IPS-11a (cell line): Measurements from ENCODE around the gene DIABLO.
A peak's percentile ranks its signal among the peaks of the same experiment; 100 is the strongest.

Experiments
- H3K4me3 ChIP-seq: one replicate; pipeline ENCODE4 v1.5.1; 2013; ENCODE audit warnings: low read depth, low read length, control low read depth

The DIABLO gene

GRCh38 chr12:122215771-122216170 lies 10.1 kb downstream of the DIABLO start:
- no peak overlapping the region for H3K4me3 ChIP-seq

- H3K4me3 ChIP-seq = no peak overlapping the region
Observed at GRCh38 chr12:122208073-122208820, 17.6 kb downstream of the DIABLO start.

GRCh38 chr12:122207391-122207790 lies 18.5 kb downstream of the DIABLO start:
- no peak overlapping the region for H3K4me3 ChIP-seq

DNA sequence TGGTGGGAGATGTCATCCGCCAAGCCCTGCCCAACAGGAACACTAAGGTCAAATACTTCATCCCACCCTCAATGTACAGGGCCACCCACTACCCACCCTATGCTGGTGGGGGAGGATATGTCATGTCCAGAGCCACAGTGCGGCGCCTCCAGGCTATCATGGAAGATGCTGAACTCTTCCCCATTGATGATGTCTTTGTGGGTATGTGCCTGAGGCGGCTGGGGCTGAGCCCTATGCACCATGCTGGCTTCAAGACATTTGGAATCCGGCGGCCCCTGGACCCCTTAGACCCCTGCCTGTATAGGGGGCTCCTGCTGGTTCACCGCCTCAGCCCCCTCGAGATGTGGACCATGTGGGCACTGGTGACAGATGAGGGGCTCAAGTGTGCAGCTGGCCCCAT lies 18.9 kb downstream of the DIABLO start:
- H3K4me3 ChIP-seq = no peak overlapping the region

DNA sequence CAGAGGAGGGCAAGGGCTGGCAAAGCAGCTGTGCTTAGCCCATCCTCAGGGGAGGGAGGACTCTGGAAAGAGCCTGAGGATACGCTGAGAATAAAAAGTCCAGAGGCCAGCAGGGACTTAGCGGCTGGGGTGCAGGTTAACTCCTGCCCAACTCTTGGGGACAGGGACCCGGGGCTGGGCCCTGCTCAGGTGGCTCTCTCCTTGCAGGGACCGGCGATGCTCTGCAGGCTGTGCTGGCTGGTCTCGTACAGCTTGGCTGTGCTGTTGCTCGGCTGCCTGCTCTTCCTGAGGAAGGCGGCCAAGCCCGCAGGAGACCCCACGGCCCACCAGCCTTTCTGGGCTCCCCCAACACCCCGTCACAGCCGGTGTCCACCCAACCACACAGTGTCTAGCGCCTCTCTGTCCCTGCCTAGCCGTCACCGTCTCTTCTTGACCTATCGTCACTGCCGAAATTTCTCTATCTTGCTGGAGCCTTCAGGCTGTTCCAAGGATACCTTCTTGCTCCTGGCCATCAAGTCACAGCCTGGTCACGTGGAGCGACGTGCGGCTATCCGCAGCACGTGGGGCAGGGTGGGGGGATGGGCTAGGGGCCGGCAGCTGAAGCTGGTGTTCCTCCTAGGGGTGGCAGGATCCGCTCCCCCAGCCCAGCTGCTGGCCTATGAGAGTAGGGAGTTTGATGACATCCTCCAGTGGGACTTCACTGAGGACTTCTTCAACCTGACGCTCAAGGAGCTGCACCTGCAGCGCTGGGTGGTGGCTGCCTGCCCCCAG lies 19.6 kb downstream of the DIABLO start:
- H3K4me3 ChIP-seq = no peak overlapping the region

- no peak overlapping the region for H3K4me3 ChIP-seq
Observed at GRCh38 chr12:122205053-122205925, 20.6 kb downstream of the DIABLO start.

DNA sequence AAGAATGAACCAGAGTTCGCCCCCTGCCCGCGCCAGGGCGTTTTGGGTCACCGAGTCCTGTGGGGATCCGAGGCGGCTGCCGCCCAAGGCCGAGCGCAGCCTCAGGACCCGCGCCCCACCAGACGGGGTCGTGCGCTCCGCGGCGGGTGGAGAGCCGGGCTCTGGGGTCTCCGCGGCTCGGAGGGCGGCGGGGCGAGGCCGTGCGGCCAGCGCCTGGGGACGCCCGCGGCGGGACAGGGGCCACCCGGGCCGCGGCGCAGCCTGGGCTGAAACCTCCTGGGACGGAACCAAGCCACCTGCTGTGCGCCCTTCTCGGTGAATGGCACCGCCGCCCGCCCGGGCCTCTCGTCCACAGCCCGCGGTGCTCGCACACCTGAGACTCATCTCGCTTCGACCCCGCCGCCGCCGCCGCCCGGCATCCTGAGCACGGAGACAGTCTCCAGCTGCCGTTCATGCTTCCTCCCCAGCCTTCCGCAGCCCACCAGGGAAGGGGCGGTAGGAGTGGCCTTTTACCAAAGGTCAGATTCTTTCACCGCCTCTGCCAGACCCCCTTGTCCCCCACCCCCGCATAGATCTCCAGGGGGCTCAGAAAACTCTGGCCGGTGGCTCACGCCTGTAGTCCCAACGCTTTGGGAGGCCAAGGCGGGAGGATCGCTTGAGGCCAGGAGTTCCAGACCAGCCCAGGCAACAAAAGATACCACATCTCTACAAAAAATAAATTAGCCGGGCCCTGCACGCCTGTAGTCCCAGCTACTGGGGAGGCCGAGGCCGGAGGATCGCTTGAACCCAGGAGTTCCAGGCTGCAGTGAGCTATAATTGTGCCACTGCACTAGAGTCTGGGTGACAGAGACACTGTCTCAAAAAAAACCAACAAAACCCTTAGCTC lies 21.4 kb downstream of the DIABLO start:
- H3K4me3 ChIP-seq = peak overlapping the region; percentile 31

GRCh38 chr12:122203301-122204166 lies 22.3 kb downstream of the DIABLO start, which contains the start of gene B3GNT4:
Gene B3GNT4 (plus strand): TSS chr12:122203709. CDS start chr12:122204619, 910 bp downstream.
- H3K4me3 ChIP-seq = peak within 1 kb of the TSS; percentile 49

DNA sequence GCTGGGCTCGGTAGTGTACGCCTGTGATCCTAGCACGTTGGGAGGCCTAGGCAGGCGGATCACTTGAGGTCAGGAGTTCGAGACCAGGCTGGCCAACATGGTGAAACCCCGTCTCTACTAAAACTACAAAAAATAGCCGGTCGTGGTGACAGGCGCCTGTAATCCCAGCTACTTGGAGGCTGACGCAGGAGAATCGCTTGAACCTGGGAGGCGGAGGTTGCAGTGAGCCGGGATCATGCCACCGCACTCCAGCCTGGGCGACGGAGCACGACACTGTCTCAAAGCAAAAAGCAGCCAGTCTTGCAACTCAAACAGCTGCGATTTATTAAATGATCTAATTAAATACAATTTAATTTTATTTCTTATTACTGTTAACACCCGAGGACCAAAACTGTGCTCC lies 23.0 kb downstream of the DIABLO start:
- peak overlapping the region; percentile 49 for H3K4me3 ChIP-seq

GRCh38 chr12:122202017-122202416 lies 23.8 kb downstream of the DIABLO start:
- H3K4me3 ChIP-seq = no peak overlapping the region

GRCh38 chr12:122201381-122201780 lies 24.5 kb downstream of the DIABLO start:
- H3K4me3 ChIP-seq = no peak overlapping the region

DNA sequence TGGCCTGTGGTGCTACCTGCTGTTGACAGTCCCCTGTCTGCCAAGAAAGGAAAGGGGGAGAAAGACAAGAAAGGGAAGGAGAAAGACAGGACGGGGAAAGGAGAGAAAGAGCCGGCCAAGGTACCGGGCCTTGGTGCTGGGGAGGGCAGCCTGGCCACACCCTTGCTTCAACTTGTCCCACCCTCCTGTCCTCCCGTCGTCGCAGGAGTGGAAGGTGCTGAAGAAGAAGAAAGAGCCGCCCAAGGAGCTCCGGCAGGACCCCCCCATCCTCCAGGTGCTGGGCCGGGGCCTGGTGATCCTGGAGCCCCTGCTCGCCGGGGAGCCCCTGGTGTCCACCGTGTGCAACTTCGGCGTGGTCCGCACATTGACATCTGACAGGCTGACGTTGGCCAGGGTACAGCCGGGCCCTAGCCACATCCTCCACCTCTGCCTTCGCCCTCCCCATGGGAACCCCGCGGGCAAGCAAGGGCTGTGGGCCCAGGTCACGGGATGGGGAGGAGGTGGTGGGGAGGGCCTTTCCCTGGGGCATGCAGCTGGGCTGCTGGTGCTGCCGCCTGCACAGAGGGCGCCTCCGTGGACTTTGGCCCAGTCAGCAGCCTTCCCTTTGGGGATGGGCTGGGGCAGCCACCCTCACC lies 25.2 kb downstream of the DIABLO start:
- no peak overlapping the region for H3K4me3 ChIP-seq

GRCh38 chr12:122199484-122200355 lies 26.1 kb downstream of the DIABLO start:
- no peak overlapping the region for H3K4me3 ChIP-seq

GRCh38 chr12:122197612-122197966 lies 28.3 kb downstream of the DIABLO start:
- no peak overlapping the region for H3K4me3 ChIP-seq

- H3K4me3 ChIP-seq = no peak overlapping the region
Observed at GRCh38 chr12:122195405-122195804, 30.4 kb downstream of the DIABLO start.

DNA sequence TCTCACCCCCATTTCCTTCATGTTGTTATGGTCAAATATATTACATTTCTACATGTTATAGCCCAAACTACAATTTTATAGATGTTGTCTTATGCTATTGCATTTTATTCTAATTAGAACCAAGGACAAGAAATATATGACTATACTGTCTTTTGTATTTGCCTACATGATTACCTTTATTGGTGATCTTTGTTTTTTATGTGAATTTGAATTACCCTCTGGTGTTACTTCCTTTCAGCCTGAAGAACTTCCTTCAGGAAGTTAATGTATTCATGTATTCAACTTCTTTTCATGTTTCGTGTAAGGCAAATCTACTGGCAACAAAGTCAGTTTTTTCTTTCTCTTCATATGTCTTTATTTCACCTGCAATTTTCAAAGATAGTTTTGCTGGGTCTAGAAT lies 31.0 kb downstream of the DIABLO start:
- H3K4me3 ChIP-seq = no peak overlapping the region

GRCh38 chr12:122192441-122192840 lies 33.4 kb downstream of the DIABLO start:
- no peak overlapping the region for H3K4me3 ChIP-seq
